Sigmoid colon (tissue), 4 donors: Measurements from ENCODE around the gene PTRH1.

Experiments used
- EP300 ChIP-seq, 4 donors: sonication (generic); formaldehyde crosslinking; IDR thresholded peaks; one replicate each; pipeline ENCODE4 v1.6.1; 2017; ENCODE audit warnings: antibody characterized with exemption in 4 of 4
- POLR2A ChIP-seq, 2 donors: fragments of 450-650 bp; IDR thresholded peaks; one replicate each; pipeline ENCODE4 v1.6.1; 2016; ENCODE audit warnings: antibody characterized with exemption in 2 of 2, mild to moderate bottlenecking in 2 of 2, moderate library complexity in 2 of 2
- TF ChIP-seq, protein P1 (sequence below), 4 experiments: fragments of 450-650 bp in 3 of 4; fragments of 200-600 bp in 1 of 4; IDR thresholded peaks; one replicate each; pipeline ENCODE4 v1.5.1; 2016 to 2019; ENCODE audit warnings: antibody characterized with exemption in 4 of 4, mild to moderate bottlenecking in 3 of 4, moderate library complexity in 2 of 4

DNA sequence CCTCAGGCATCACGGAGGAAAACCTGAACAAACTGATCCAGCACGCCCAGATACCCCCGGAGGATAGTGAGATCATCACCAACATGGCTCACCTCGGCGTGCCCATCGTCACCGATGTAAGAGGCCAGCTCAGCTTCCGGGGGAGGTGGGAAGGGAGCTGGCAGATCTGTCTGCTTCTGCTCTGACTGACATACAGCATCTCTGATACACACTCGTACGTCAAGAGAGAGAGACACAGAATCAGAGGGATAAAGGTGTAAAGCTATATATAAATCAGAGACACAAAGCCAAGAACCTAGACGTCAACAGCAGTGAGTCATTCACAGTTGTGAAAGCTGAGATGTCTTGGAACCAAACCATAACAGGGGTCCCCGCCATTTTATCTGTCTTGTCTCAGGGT lies 38.8 kb downstream of the PTRH1 start:
- TF ChIP-seq, protein P1, sequence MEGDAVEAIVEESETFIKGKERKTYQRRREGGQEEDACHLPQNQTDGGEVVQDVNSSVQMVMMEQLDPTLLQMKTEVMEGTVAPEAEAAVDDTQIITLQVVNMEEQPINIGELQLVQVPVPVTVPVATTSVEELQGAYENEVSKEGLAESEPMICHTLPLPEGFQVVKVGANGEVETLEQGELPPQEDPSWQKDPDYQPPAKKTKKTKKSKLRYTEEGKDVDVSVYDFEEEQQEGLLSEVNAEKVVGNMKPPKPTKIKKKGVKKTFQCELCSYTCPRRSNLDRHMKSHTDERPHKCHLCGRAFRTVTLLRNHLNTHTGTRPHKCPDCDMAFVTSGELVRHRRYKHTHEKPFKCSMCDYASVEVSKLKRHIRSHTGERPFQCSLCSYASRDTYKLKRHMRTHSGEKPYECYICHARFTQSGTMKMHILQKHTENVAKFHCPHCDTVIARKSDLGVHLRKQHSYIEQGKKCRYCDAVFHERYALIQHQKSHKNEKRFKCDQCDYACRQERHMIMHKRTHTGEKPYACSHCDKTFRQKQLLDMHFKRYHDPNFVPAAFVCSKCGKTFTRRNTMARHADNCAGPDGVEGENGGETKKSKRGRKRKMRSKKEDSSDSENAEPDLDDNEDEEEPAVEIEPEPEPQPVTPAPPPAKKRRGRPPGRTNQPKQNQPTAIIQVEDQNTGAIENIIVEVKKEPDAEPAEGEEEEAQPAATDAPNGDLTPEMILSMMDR (IDR thresholded peaks at IDR 0.05): no peak
- TF ChIP-seq POLR2A (IDR thresholded peaks at IDR 0.05) (no peak), EP300 (IDR thresholded peaks at IDR 0.05) (no peak)
